Measurements from ENCODE around the gene MEF2B.
"Not testable (repeated sequence)": the region's sequence is repeated elsewhere in the genome, so short reads cannot be mapped to it uniquely, and the experiment has no call there.

Gene MEF2B

DNA sequence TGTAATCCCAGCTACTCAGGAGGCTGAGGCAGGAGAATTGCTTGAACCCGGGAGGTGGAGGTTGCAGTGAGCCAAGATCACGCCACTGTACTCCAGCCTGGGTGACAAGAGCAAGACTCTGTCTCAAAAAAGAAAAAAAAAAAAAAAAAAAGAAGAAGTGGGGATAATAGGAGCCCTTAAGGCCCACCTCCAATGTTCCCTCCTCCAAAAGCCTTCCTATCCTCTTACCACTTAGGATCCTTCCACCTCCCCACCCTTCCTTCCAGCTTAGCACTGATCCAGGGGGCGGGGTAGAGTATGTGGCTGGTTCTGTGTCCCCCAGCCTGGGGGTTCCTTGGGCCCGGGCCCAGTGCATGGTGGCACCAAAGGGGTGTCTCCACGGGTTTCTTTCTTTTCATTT is 3.2 kb upstream of the MEF2B start:
- Mint-ChIP-seq H3K27me3 (peaks cover 34% of the 10 kb centered on the region), H3K4me1 (peaks cover 37% of the 10 kb centered on the region), H3K36me3 (peaks cover 39% of the 10 kb centered on the region)
- H3K27ac Mint-ChIP-seq, H3K9me3 Mint-ChIP-seq, ATAC-seq, H3K4me3 Mint-ChIP-seq: not testable (repeated sequence)

DNA sequence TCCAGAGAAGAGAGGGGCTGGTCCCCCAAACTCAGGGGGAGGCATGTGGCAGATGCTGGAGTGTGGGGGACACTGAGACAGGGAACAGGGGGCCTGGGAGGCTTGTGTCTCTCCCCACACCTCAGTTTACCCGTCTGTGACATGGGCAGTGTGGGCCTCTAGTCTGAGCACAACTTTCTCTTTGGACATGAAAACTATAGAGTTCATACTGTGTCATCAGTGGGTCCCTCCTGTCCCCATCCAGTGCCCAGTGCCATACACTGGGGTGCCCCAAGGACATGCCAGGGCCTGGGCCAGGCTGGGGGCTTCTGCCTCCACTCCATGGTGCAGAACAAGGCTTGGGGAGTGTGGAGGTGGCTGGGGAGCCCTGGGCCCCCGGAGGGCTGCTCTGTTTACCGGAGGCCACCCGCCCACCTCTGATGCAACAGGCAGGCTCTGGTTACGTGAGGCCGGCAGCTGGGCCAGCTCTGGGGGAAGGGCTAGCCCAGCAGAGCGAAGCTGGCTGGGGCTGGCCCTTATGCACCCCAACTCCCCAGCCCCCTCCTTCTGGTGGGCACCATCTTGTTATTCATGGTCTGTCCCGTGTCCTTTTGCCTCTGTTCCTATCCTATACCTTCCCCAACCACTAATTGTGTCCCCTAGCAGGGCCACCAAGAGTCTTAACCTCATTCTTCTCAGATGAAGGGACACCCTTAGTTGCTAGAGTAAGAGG is 1.9 kb upstream of the MEF2B start:
- Mint-ChIP-seq H3K4me3 (no peak overlapping the region), H3K4me1 (peaks cover 37% of the 10 kb centered on the region), H3K27me3 (peaks cover 34% of the 10 kb centered on the region), H3K36me3 (peaks cover 29% of the 10 kb centered on the region), H3K27ac (no peak overlapping the region), H3K9me3 (no peaks in the 10 kb centered on the region)
- no peak for ATAC-seq

DNA sequence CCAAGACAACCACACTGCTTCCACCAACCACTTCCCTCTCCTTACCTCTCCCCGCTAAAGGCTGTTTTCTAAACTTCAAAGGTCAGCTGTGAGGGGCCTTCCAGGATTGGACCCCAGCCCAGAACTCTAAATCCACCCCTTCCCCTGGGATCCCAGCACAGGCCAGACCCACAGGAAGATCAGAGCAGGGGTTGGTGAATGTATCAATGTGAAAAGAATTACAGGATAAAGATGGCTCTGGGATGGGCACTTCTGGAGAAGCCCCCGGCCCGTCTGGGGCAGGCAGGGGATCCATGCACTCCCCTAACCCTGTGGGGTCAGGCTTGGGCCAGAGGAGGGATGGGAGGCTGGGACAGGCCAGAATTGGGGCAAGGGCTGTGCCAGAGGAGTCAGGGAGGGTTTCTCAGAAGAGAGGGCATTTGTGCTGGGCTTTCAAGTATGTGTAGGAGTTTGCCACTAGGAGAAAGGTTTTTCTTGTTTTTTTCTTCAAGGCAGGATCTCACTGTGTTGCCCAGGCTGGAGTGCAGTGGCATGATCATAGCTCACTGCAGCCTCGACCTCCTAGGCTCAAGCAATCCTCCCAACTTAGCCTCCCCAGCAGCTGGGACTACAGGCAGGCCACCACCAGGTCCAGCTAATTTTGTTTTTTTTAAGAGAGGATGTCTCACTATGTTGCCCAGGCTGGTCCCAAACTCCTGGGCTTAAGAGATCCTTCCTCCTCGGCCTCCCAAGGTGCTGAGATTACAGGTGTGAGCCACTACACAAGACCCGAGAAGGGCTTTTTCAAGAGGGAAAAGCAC is 1.0 kb upstream of the MEF2B start:
- H3K9me3 Mint-ChIP-seq: no peaks in the 10 kb centered on the region
- ATAC-seq: no peak
- peak overlapping the region; percentile 37 for H3K4me3 Mint-ChIP-seq
- no peak overlapping the region for H3K27ac Mint-ChIP-seq
- peaks cover 20% of the 10 kb centered on the region for H3K36me3 Mint-ChIP-seq
- H3K27me3 Mint-ChIP-seq: peaks cover 34% of the 10 kb centered on the region
- H3K4me1 Mint-ChIP-seq: peaks cover 37% of the 10 kb centered on the region

DNA sequence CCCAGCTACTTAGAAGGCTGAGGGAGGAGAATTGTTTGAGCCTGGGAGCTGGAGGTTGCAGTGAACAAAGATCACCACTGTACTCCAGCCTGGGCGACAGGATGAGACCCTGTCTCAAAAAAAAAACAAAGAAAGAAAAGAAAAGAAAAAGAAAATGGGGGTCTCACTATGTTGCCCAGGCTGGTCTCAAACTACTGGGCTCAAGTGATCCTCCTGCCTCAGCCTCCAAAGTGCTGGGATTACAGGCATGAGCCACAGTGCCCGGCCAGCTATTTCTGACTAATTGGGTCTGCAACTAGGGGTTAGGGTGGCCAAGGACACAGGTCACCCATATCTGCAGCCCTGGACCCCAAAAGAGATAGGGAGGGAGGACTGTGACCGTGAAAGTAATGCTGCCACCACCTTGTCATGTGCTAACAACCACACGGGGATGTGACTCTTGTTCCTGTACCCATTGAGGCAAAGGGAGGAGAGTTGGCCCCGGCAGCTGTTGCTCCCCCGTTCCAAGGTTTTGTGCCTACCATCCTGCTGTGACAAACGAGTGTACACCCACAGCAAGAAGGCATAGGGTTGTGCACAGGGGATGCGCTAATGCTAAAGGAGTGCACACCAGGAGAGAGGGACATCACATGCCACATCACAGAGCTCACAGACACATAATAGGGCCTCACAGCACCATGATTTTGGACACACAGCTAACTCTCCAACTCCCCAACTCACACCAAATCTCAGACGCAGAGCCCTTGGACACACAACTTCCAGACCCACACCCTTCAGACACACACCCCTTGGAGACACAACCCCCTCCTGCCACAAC is 619 bp downstream of the MEF2B start:
- Mint-ChIP-seq H3K27me3 (peaks cover 34% of the 10 kb centered on the region), H3K4me3 (peak overlapping the region; percentile 71), H3K36me3 (peaks cover 24% of the 10 kb centered on the region), H3K9me3 (no peaks in the 10 kb centered on the region), H3K27ac (peak overlapping the region; percentile 33), H3K4me1 (peaks cover 31% of the 10 kb centered on the region)
- no peak for ATAC-seq

DNA sequence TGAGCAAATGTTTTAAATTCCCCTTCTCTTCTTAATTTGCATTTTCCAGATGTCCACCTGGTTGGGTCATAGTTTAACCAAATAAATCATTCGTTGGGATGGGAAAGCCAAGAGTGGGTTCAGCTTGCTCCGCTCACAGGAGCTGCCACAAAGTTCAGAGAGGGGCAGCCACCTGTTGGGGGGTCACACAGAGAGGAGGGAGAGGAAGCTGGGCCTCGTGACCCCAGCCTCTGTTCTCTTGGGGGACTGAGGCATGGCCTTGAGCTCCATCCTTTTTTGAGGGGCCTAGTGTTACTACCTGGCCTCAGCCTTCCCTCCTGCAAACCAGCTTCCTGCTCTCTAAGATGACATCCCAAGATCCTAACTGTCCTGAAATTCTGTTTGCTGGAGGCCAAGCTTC is 2.5 kb downstream of the MEF2B start:
- Mint-ChIP-seq H3K4me3 (no peak overlapping the region), H3K4me1 (peaks cover 31% of the 10 kb centered on the region), H3K36me3 (peaks cover 18% of the 10 kb centered on the region), H3K27ac (no peak overlapping the region), H3K9me3 (no peaks in the 10 kb centered on the region), H3K27me3 (peaks cover 34% of the 10 kb centered on the region)
- no peak for ATAC-seq

DNA sequence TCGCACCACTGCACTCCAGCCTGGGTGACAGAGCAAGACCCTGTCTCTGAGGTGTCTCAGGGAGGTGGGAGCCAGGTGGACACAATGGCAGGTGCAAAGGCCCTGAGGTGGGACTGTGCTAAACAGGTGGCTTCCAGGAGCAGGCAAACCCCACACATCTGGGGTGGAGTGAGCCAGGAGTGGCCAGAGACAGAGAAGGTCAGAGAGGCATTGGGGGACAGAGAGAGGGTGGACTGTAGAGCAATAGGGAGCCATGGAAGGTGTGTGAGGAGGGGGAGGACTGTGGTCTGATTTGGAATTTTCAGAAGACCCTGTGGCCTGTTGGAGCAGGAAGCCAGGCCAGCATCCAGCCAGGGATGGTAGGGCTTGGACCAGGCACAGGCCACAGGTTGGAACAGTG is 4.7 kb downstream of the MEF2B start:
- Mint-ChIP-seq H3K9me3 (no peaks in the 10 kb centered on the region), H3K27me3 (peaks cover 17% of the 10 kb centered on the region)
- ATAC-seq: no peak

DNA sequence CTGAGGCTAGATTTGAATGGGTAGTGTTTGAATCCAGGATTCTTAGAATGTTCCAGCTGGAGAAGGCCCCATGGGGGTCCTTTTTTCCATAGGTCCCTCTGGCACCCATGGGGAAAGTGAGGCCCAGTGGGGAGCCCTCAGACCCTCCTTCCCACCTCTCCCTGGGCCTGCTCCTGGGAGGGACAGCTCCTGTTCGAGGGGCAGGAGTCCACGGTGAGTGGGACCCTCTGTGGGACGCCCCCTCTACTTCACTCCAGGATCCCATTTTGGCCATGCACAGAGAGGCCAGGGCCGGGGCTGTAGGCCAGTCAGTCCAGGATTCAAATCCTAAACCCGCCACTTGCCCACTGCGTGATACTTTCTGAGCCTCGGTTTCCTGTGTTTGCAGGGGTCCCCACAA is 7.6 kb downstream of the MEF2B start:
- Mint-ChIP-seq H3K27ac (peak overlapping the region; percentile 30), H3K27me3 (no peaks in the 10 kb centered on the region), H3K4me1 (peaks cover 18% of the 10 kb centered on the region), H3K36me3 (peaks cover 7% of the 10 kb centered on the region), H3K9me3 (no peaks in the 10 kb centered on the region), H3K4me3 (no peak overlapping the region)
- ATAC-seq: no peak

More for the DNA sequence above, 4.7 kb downstream of the MEF2B start:
- Mint-ChIP-seq H3K27ac (peak overlapping the region; percentile 29), H3K36me3 (peaks cover 7% of the 10 kb centered on the region), H3K4me1 (peaks cover 26% of the 10 kb centered on the region), H3K4me3 (no peak overlapping the region)

DNA sequence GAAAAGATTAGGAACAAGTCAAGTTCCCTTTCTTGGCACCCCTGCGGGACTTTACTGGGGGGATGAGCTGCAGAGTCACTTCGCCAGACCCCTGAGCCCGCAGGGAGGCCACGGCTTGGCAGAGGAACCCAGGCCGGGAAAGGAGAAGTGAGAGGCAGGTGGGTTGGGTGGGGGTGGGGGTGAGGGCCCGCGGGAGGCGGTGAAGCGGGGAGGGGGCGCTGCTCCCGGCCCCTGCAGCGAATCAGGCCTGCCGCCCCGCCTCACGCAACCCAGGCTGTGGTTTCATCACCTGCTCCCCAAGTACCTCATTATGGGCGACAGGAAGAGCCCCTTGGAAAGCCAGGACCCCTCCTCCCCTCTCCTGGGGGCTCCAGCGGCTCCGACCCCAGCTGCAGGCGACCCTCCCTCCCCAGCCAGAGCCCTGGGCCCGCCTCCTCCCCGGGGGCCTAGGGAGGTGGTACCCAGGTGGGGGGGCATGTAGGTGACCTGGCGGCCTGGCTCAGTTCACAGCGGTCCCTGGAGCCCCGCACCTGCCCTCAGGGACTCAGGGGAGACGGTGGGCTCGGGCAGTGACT is 9.5 kb downstream of the MEF2B start:
- Mint-ChIP-seq H3K4me3 (no peak overlapping the region), H3K9me3 (peaks cover 4% of the 10 kb centered on the region), H3K36me3 (peaks cover 14% of the 10 kb centered on the region), H3K27ac (peak overlapping the region; percentile 30), H3K27me3 (no peaks in the 10 kb centered on the region), H3K4me1 (peaks cover 24% of the 10 kb centered on the region)
- ATAC-seq: peak; percentile 85

DNA sequence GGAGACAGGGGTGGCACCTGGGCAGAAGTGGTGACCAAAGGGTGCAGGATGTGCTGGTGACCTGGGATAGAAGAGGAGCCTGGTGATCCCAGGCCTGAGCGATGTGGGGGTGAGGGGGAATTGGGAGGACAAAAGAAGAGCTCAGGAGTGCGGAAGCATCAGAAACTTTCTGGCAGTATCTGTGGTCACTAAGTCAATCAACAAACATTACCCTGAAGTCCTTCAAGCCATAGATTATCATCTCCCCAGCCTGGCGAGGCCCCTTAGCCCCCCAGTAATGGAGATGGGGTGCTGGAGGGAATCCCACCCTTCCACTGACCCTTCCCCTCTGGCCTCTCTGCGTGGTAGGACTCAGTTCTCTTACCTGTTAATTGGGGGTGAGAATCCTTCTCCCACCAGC is 10.5 kb downstream of the MEF2B start:
- Mint-ChIP-seq H3K36me3 (peaks cover 16% of the 10 kb centered on the region), H3K4me1 (peaks cover 34% of the 10 kb centered on the region), H3K27me3 (no peaks in the 10 kb centered on the region), H3K27ac (peak overlapping the region; percentile 52), H3K4me3 (no peak overlapping the region), H3K9me3 (peaks cover 8% of the 10 kb centered on the region)
- no peak for ATAC-seq

DNA sequence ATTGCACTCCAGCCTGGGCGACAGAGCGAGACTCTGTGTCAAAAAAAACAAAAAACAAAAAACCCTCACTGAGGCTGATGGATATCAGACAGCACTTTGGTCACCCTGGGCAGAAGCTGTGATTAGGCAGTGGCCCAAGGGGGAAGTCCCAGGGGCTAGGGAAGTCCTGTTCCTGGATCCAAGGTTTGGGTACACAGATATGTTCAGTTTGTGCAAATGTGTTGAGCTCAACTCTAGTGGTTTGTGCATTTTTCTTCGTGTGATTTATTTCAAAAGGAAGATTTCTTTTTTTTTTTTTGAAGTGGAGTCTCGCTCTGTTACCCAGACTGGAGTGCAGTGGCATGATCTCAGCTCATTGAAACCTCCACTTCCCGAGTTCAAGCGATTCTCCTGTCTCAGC is 12.3 kb downstream of the MEF2B start:
- no peak overlapping the region for H3K4me3 Mint-ChIP-seq
- no peak for ATAC-seq
- no peaks in the 10 kb centered on the region for H3K27me3 Mint-ChIP-seq
- peaks cover 8% of the 10 kb centered on the region for H3K9me3 Mint-ChIP-seq
- no peak overlapping the region for H3K27ac Mint-ChIP-seq
- H3K36me3 Mint-ChIP-seq: peaks cover 18% of the 10 kb centered on the region
- peaks cover 42% of the 10 kb centered on the region for H3K4me1 Mint-ChIP-seq

DNA sequence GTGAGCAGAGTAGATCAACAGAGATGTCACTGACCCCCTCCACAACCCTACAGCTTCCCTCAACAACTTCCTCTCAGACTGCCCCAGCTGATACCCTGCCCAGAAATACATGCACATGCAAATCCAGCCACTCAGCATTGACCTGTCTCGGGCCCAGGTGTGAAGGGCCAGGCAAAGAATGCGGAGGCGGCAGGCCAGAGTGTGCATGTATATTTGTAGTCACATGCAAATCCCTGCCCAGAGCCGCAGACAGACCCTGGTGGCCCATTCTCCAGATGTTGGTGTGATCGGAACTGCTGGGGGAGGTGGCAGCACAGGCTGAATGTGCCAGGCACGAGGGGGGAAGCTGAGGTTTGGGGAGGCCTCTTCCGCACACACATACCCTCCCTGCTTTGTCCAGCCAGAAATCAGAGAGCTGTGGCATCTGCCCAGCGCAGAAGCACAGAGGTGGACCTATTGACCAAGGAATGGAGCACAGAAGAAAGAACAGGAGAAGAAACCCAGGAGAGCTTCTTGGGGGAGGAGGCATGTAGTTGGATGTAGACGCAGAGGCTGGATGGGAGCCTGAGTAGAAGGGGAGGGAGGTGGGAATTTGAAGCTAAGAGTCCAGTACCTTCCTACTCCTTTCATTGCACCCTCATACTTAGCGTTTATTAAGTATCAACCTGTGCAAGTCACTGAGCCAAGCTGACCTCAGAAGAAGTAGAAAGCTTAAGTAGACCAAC is 14.4 kb downstream of the MEF2B start:
- Mint-ChIP-seq H3K27ac (peak overlapping the region; percentile 58), H3K4me3 (peak overlapping the region; percentile 58), H3K36me3 (peaks cover 18% of the 10 kb centered on the region), H3K9me3 (peaks cover 8% of the 10 kb centered on the region), H3K27me3 (no peaks in the 10 kb centered on the region), H3K4me1 (peaks cover 53% of the 10 kb centered on the region)
- ATAC-seq: peak; percentile 84

DNA sequence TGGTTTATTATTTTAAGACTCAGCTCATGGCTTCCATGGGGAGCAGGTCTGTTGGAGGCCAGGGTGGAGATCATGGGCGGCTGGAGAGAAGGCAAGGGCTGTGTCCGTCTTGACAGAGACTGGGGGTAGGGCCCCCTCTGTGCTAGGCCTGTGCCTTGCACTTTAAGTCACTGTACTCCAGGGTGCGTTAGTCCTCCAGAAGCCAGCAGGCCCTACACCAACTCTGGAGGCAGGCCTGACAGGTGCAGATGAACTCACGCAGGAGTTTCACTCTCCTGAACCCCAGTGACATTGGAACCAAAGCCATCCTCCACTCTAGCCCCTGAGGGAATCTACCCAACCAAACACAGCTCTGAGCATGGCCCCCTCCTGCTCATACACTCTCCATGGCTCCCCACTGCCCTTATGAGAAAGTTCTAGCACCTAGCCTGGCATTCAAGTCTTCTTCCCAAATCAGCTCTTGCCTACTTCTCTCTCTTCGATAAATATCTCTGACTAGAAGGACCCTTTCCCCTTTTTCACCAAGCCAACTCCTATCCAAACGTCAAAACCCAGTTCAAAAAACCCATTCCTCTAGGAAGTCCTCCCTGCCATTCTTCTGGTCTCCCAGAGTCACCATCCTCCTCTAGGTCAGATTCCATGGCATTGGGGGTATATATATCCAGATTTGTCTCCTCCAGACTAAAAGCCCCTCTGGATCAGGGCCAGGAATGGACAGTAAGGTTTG is 15.1 kb downstream of the MEF2B start:
- H3K4me3 Mint-ChIP-seq: peak overlapping the region; percentile 16
- no peaks in the 10 kb centered on the region for H3K27me3 Mint-ChIP-seq
- peaks cover 56% of the 10 kb centered on the region for H3K4me1 Mint-ChIP-seq
- peaks cover 8% of the 10 kb centered on the region for H3K9me3 Mint-ChIP-seq
- H3K36me3 Mint-ChIP-seq: peaks cover 18% of the 10 kb centered on the region
- peak overlapping the region; percentile 58 for H3K27ac Mint-ChIP-seq
- ATAC-seq: no peak

DNA sequence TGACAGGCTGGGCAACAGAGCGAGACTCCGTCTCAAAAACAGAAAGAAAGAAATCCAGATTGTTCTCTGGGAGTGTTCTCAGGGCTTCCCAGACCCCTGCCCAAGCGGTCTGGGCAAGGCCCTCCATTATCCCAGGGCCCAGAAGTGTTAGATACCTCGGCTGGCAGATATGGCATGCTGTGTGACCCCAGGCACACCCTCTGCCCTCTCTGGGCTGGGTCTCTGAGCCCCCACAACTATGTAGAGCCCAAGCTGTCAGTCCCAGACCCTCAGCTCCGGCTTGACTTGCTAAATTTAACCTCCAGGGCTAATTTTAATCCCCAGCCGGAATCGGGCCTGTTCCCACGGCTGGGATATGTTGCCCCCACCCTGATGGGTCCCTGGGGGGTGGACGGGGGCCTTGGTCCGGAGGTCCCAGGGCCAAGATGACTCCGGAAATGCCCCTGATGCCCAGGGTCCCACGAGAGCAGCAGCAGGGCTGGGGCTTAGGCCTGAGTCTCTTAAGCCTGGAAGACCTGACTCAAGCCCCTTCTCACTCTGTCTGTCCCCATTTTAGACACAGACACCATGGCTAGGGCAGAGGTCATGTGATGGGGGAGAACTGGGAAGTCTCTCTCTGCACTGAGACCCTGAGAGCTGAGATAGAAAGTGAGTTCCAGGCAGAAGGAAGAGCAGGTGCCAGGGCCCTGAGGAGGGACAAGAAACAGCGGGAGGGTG is 17.2 kb downstream of the MEF2B start:
- Mint-ChIP-seq H3K4me3 (no peak overlapping the region), H3K4me1 (peaks cover 53% of the 10 kb centered on the region), H3K36me3 (peaks cover 34% of the 10 kb centered on the region), H3K27me3 (no peaks in the 10 kb centered on the region), H3K27ac (peak overlapping the region; percentile 54), H3K9me3 (peaks cover 8% of the 10 kb centered on the region)
- ATAC-seq: no peak
